Activated CD4-positive, alpha-beta T cell treated with anti-CD3 and anti-CD28 coated beads, Interleukin-2, Interleukin-6, amounts not matched to agents 100 ng/mL and 50 ng/mL, durations not matched to agents 16 hours and 8 hours (primary cell): ENCODE measurements around the gene POLL.

Source experiments
- DNase-seq: peaks from one replicate; pipeline ENCODE4 v3.0.0-alpha.2; 2020

Gene POLL

GRCh38 chr10:101559596-101560297 is 28.3 kb downstream of the POLL start:
- no peak for DNase-seq

- no peak for DNase-seq
Measured at GRCh38 chr10:101558671-101559595, 29.1 kb downstream of the POLL start.

GRCh38 chr10:101558204-101558603 is 29.9 kb downstream of the POLL start:
- DNase-seq, result no peak

- DNase-seq, result no peak
Measured at GRCh38 chr10:101557541-101557940, 30.5 kb downstream of the POLL start.

- DNase-seq, result no peak
Measured at GRCh38 chr10:101552442-101552841, 35.6 kb downstream of the POLL start.

- DNase-seq, result peak; percentile 32
Measured at GRCh38 chr10:101550965-101551364, 37.1 kb downstream of the POLL start.

GRCh38 chr10:101545898-101546297 is 42.2 kb downstream of the POLL start:
- DNase-seq, result no peak

GRCh38 chr10:101538446-101538845 is 49.6 kb downstream of the POLL start:
- no peak for DNase-seq

- peak; percentile 49 for DNase-seq
Measured at GRCh38 chr10:101536800-101537199, 51.3 kb downstream of the POLL start.

- no peak for DNase-seq
Measured at GRCh38 chr10:101535949-101536348, 52.1 kb downstream of the POLL start.

- no peak for DNase-seq
Measured at GRCh38 chr10:101529725-101530553, 58.1 kb downstream of the POLL start.

- no peak for DNase-seq
Measured at GRCh38 chr10:101529207-101529606, 58.9 kb downstream of the POLL start.
